SKM-1 (cell line): Measurements from ENCODE around the gene MEX3D.

Experiments used
- DNase-seq: peaks from one replicate; lab custom pipeline; 2025; ENCODE audit not compliant: unreplicated experiment; lab: John Stamatoyannopoulos, UW

Gene MEX3D

DNA sequence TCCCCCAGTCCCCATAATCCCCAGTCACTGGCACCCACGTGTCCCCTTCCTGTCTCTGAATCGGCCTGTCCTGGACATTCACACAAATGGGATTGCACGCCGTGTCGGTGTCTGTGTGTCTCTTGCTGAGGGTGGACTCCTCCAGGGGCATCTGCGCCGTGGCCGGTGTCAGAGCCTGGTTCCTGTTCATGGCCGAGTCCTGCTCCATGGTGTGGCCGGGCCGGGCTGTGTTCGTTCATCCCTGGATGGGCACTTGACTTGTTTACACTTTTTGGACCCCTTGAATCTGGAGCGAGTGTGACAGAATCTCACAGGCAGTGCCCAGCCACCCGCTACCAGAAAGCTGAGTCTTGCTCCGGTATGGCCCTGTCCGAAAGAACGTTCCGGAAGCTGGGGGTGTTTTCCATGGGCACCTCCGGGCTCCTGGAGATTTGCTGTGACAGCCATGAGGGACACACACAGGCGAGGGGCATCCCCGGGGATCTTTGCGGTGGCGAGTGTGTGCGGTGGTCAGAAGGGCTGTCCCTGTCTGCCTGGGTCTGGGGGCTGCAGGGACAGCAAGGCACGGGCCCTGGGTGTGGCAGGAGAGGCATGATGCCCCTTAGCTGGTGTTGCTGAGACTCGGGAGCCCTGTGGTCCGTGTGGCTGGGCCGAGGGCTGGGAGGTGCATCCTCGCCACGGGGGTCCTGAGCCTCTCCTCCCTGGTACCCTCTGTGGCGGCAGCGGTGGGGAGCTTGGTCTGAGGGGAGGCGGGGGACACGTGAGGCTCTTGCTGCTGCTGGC lies 6.4 kb upstream of the MEX3D start:
- DNase-seq, result no peak

DNA sequence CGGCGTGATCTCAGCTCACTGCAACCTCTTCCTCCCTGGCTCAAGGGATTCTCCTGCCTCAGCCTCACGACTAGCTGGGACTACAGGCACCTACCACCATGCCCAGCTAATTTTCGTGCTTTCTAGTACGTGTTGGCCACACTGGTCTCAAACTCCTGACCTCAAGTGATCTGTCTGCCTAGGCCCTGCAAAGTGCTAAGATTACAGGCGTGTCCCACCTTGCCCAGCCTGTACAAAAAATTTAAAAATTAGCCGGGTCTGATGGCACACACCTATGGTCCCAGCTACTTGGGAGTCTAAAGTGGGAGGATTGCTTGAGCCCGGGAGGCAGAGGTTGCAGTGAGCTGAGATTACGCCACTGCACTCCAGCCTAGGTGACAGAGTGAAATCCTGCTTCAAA lies 4.7 kb upstream of the MEX3D start:
- DNase-seq, result no peak

DNA sequence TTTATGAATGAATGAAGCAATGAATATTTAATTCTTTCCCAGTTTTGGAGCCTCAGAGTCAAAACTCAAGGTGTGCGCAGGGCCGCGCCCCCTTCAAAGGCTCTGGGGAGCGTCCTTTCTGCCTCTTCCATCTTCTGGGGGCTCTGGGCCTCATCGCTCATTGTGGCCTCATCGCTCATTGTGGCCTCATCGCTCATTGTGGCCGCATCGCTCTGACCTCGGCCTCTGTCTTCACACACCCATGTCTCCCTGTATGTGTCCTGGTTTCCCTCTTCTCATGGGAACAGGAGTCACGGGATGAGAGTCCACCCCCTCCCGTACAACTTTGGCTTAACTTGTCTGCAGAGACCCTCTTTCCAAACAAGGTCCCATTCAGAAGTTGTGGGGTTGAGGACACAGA lies 3.2 kb upstream of the MEX3D start:
- DNase-seq, result no peak

DNA sequence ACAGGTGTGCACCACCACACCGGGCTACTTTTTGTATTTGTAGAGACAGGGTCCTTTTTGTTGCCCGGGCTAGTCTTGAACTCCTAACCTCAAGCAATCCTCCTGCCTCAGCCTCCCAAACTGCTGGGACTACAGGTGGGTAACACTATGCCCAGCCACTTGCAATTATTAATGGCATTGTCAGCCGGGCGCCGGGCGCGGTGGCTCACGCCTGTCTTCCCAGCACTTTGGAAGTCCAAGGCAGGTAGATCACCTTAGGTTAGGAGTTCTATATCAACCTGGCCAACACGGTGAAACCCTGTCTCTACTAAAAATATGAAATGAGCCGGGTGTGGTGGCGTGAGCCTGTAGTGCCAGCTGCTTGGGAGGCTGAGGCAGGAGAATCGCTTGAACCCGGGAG lies 2.7 kb upstream of the MEX3D start:
- DNase-seq, result no peak

- no peak for DNase-seq
Measured at GRCh38 chr19:1569997-1570396, 1.9 kb upstream of the MEX3D start.

GRCh38 chr19:1567848-1568227 lies 287 bp downstream of the MEX3D start:
- DNase-seq, result no peak

GRCh38 chr19:1567116-1567847 lies 843 bp downstream of the MEX3D start:
- no peak for DNase-seq

DNA sequence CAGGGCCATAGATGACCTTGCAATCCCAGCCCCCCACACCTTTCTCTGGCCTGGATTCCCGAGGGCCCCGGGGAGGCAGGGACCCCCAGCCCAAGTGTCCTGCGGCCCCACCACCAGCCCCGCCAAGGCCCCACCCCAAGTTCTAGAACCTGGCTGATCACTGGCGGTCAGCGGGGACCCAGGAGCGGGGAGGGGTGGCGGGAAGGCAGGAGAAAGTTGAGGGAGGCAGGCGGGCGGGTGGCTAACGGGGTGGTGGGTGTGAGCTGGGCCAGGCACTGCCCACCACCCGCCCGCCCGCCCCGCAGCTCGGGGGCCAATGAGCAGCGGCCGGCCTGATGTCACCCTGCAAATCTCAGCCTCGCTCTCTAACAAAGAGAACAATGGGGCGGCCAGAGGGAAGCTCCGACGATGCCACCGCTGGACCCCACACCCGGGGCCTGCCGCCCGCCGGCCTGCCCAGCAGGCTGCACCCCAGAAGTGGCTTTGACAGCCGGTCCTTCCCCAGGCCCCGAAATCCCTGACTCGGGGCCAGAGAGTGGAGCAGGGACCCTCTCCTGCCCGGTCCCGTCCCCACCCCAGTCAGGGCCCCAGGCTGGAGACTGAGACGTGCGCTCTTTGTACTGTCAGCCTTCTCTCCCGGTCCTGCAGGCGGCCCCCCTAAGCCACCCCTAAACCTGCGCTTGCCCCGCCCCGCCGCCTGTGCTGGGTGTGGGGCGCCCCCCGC lies 1.6 kb downstream of the MEX3D start:
- no peak for DNase-seq

GRCh38 chr19:1563251-1563650 lies 4.9 kb downstream of the MEX3D start:
- no peak for DNase-seq

DNA sequence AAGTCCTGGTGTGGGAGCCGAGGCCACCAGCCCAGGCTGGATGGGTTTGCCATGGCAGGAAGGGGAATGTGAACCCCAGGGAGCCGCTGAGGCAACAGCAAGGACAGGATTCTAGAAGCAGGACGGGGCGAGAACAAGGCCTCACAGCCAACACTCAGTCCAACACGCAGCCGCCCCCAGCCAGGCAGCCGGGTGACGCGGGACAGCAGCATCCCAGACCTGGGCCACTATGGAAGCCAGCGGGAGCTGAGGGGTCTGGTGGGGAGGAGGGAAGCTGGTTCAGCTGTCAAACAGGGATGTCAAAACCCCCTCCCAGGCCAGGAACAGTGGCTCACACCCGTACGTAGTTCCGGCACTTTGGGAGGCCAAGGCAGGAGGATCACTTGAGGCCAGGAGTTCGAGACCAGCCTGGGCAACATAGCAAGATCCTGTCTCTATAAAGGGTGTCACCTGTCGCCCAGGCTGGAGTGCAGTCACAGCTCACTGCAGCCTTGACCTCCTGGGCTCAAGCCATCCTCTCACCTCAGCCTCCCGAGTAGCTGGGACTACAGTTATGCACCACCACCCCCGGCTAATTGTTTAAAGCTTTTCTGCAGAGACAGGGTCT lies 6.8 kb downstream of the MEX3D start:
- no peak for DNase-seq

DNA sequence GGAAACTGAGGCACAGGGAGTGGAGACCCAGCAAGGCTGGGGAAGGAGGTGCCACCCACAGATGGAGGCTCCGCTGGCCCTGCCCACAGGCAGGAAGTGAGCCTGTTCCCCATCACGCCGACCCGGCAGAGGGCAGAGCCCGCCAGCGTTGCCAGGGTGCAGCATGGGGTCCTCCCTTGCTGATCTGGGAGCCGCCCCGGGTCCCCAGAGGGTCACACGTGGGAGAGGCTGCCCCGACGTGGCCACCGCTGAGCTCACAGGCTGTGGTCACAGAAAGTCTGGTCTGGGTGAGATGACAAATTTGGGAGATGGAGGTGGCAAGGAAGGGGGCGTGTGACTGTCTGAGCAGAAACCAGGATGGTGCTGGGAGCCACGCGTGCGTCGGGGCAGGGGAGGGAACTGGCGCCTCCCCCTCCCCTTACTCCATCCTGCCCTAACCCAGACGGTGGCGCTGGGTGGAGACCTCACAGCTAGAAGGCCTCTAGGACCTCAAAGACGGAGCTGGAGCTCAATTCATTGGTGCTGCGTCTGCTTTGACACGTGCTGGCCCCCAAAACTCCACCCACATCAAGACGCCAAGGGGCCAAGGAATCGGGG lies 7.7 kb downstream of the MEX3D start:
- DNase-seq, result no peak

GRCh38 chr19:1558552-1558951 lies 9.6 kb downstream of the MEX3D start:
- no peak for DNase-seq

GRCh38 chr19:1556390-1557070 lies 11.6 kb downstream of the MEX3D start:
- no peak for DNase-seq

DNA sequence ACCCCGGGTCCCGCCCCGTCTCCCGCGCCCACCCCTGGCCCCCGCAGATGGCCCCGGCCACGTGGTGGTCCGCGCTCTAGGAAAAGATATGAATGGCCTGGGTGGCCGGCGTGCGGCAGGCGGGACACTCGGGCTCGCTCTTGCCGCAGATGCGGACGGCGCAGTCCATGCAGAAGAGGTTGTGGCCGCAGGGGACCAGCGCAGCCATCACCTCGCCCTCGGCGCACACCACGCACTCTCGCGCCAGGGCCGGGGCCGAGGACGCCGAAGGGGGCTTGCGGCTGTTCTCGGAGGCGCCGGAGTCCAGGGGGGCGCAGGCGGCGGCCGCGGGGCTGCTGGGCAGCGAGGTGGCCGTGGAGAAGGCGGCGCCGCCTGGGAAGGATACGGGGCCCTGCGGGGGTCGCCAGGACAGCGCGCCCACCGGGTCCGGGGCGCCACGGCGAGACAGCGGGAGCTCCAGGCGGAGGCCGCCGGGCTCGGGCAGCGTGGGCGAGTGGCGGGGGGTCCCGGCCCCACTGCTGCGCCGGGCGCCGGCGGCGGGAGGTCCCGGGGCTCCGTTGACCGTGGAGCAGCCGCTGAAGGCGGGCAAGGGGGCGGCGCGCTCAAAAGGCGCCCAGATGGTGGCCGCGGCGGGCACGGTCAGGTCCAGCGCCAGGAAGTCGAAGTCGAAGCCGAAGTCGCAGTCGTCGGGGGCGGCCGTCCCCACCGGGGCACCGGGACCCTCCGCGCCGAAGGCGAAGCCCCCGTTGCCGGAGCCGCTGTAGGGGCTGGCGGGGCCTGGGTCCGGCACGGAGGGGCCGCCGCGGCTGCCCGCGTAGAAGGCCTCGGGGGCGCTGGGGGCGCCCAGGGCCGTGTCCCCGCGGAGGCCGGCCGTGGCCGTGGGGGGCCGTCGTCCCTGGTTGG lies 12.4 kb downstream of the MEX3D start:
- DNase-seq, result no peak

GRCh38 chr19:1554968-1555367 lies 13.2 kb downstream of the MEX3D start:
- no peak for DNase-seq

- DNase-seq, result no peak
Measured at GRCh38 chr19:1553415-1553814, 14.7 kb downstream of the MEX3D start.

GRCh38 chr19:1551068-1552040 lies 16.8 kb downstream of the MEX3D start:
- no peak for DNase-seq

- no peak for DNase-seq
Measured at GRCh38 chr19:1549332-1549945, 18.7 kb downstream of the MEX3D start.
